KOPT-K1 (cell line): ENCODE data around the gene ENGASE.

Source experiments
- H3K27ac ChIP-seq: fragments of 200-600 bp; sonication (generic); 2 replicates; pipeline ENCODE4 v1.5.1; 2016; ENCODE audit warnings: antibody characterized with exemption, mild to moderate bottlenecking, low read depth, low read length; ENCODE audit not compliant: poor library complexity, severe bottlenecking
- H3K36me3 ChIP-seq: fragments of 200-600 bp; sonication (generic); 2 replicates; pipeline ENCODE4 v1.5.1; 2017; ENCODE audit warnings: antibody characterized with exemption, mild to moderate bottlenecking, low read length, moderate library complexity; ENCODE audit not compliant: insufficient read depth
- H3K9me3 ChIP-seq: fragments of 200-600 bp; sonication (generic); 2 replicates; pipeline ENCODE4 v1.5.1; 2017; ENCODE audit warnings: antibody characterized with exemption, low read length, mild to moderate bottlenecking; ENCODE audit not compliant: insufficient read depth, poor library complexity, severe bottlenecking

The ENGASE gene

DNA sequence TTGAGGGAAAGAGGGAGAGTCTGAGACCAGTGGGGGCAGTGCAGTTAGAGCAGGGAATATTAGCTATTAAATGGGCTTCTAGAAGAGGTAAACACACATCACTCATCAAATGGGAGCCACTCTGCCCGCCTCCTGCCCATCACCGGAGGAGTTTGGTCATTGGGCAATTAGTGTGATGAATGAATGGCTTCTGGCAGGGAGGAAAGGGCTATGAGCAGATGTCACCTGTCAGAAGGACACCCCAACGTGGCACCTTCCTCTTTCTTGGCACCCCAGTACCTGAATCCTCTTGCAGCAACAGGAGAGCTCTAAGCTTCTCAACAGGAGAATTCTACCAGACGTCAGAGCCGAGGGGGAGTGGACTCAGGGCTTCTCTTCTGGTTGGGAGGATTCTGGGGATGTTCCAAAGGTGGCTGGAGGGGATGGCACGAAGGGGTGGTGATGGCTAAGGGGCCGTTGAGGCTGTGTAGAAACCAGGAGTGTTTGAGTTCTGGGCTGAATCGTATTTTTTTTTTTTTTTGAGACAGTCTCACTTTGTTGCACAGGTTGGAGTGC, 39.6 kb upstream of the ENGASE start:
- no peaks in the 10 kb centered on the region for H3K36me3 ChIP-seq
- H3K27ac ChIP-seq = no peak overlapping the region

DNA sequence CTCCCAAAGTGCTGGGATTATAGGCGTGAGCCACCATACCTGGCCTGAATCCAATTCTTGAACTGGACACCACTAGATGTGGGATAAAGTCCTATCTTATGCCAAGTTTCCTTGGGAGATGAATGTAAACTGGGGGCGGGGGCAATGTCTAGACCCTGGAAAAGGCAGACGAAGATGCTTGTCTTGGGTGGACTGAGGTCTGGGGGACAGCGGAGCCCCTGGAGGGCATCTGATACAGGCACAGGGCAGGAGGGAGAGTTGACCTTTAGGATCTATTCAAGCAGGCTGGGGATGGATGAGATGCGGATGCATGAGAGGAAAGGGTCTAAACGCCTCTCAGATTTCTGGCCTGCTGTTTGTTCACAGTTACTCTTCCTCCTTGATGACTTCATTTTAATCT, 38.9 kb upstream of the ENGASE start:
- Histone ChIP-seq H3K36me3 (no peaks in the 10 kb centered on the region), H3K27ac (no peak overlapping the region), H3K9me3 (no peaks in the 10 kb centered on the region)

More for the DNA sequence above, 39.6 kb upstream of the ENGASE start:
- H3K9me3 ChIP-seq = no peaks in the 10 kb centered on the region

DNA sequence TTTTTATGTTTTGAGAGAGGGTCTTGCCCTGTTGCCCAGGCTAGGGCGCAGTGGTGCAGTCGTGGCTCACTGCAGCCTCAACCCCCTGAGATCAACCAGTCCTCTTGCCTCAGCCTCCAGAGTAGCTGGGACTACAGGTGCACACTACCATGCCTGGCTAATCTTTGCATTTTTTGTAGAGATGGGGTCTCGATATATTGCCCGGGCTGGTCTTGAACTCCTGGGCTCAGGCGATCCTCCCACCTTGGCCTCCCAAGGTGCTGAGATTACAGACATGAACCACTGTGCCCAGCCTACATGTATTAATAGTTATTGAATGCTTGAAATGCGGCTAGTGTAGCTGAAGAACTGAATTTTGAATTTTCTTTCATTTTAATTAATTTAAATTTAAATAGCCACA, 38.4 kb upstream of the ENGASE start:
- no peak overlapping the region for H3K27ac ChIP-seq
- no peaks in the 10 kb centered on the region for H3K9me3 ChIP-seq
- H3K36me3 ChIP-seq = no peaks in the 10 kb centered on the region

DNA sequence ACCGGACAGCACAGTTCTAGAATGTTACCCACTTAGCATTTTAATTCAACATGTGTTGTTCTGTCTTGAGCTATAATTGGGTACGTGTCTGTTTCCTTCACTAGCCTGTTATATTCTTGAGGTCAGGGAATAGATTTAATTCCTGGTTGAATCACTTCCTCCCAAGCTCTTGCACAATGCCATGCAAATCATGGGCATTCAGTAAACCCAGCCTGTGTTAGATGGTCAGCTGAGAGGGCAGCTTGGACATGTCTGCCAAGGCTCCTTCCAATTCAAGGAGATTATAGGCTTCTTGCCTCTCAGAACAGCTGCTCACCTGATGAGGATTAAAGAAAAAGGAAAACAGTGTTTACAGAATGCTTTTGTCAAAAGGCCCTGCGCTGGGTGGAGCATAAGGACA, 38.0 kb upstream of the ENGASE start:
- Histone ChIP-seq H3K36me3 (no peaks in the 10 kb centered on the region), H3K27ac (no peak overlapping the region), H3K9me3 (no peaks in the 10 kb centered on the region)

DNA sequence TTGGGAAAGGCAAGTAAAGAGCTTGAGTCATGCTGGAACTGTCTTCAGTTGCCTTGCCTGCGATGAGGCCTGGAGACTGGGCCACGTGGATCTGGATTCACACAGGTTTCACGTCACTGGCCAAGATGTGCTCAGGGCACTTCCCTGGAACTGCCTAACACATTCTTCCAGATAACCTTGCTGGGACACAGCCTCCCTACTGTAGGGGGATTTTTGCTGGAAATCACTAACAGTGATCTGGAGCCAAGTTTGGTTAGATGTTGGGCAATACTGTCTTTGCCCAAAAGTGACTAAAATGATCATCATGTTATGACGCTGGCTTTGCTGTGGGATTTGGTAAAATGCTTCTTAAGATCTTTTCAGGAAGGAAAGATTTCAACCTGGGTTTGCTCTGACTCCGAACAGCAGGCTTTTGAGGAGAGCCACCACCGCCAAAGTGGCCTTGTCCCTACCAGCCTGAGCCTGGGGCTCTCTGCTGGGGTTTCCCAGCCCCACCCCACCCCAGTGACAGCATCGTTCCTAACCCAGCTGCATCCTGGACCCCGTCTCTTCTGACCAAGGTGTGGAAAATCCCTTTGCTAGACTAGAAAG, 36.0 kb upstream of the ENGASE start:
- Histone ChIP-seq H3K36me3 (no peaks in the 10 kb centered on the region), H3K9me3 (no peaks in the 10 kb centered on the region), H3K27ac (no peak overlapping the region)

DNA sequence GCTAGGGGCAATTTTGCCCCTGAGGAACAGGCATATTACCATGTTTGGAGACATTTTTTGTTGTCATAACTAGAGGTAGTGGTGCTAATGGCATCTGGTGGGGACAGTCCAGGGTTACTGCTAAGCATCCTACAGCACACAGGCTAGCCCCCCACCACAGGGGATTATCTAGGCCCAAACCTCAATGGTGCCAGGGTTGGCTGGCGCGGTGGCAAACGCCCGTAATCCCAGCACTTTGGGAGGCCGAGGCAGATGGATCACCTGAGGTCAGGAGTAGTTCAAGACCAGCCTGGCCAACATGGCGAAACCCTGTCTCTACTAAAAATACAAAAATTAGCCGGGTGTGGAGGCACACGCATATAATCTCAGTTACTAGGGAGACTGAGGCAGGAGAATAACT, 35.5 kb upstream of the ENGASE start:
- Histone ChIP-seq H3K36me3 (no peaks in the 10 kb centered on the region), H3K27ac (no peak overlapping the region), H3K9me3 (no peaks in the 10 kb centered on the region)

DNA sequence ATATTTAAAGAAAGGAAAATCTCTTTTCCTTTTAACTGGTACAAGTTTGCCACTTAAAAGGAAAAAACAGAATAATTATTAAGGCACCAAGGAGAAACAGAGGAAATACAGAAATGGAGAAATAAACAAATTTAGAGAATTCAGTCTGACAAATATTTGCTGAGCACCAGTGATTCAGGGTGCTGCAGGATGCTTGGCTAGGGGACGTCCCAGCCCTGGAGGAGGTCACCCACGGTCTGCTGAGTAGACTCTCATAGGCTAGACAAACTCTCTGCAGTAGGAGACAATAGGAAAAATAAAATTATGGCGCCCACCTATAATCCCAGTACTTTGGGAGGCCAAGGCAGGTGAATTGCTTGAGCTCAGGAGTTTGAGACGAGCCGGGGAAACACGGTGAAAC, 34.7 kb upstream of the ENGASE start:
- no peak overlapping the region for H3K27ac ChIP-seq
- no peaks in the 10 kb centered on the region for H3K9me3 ChIP-seq
- H3K36me3 ChIP-seq = no peaks in the 10 kb centered on the region

DNA sequence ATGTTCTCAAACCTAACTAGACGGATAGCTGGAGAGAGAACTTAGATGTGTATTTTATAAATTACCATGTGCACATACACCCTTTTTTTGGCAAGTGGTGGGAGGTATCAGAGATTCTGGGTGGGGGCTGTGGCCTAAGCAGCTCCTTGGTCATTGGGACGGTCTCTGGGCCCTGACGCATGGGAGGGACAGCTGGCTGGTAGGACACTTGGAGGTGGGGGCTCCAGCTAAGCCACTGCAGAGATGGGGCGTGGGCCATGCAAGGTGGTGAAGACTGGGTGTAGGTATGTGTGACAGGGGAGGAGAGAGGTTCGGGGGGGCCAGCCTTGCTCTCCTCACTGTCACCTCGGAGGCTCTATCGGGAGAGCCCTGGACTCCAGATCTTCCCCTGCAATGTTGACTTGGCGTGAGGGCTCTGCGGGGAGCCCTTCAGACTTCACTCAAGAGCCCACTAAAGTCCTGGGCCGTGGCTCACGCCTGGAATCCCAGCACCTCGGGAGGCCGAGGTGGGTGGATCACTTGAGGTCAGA, 33.5 kb upstream of the ENGASE start:
- H3K9me3 ChIP-seq = no peaks in the 10 kb centered on the region
- no peaks in the 10 kb centered on the region for H3K36me3 ChIP-seq
- H3K27ac ChIP-seq = no peak overlapping the region

DNA sequence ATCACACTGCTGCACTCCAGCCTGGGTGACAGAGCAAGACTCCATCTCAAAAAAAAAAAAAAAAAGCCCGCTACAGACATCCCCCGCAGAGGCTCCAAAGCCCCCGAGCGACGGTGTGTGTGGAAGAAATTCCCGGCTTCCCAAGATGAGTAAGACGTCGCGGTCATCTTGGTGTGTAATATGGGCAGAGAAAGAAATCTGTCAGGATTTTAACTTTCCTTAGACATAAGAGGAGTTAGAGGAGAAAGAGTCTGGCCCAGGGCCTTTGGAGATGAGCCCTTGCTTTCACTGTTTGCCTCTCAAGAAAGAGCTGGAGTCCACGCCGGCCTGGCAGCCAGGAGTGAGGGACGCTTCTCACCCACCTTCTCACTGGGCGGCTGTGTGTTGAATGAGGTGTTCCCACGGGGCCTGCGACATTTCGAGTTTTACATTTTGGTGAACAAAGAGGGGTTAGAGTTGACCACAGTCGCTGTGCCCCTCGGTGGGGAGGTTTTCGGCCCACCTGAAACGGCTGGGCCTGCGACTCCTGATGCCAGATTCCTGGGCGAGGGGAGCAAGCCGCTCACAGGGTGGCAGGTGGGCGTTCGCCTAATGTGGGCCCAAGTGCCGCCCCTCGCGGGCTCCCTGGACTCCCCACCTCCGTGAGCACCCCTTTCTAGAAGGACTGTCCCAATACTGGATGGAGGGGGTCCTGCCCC, 32.8 kb upstream of the ENGASE start:
- H3K27ac ChIP-seq = no peak overlapping the region
- no peaks in the 10 kb centered on the region for H3K9me3 ChIP-seq
- no peaks in the 10 kb centered on the region for H3K36me3 ChIP-seq

DNA sequence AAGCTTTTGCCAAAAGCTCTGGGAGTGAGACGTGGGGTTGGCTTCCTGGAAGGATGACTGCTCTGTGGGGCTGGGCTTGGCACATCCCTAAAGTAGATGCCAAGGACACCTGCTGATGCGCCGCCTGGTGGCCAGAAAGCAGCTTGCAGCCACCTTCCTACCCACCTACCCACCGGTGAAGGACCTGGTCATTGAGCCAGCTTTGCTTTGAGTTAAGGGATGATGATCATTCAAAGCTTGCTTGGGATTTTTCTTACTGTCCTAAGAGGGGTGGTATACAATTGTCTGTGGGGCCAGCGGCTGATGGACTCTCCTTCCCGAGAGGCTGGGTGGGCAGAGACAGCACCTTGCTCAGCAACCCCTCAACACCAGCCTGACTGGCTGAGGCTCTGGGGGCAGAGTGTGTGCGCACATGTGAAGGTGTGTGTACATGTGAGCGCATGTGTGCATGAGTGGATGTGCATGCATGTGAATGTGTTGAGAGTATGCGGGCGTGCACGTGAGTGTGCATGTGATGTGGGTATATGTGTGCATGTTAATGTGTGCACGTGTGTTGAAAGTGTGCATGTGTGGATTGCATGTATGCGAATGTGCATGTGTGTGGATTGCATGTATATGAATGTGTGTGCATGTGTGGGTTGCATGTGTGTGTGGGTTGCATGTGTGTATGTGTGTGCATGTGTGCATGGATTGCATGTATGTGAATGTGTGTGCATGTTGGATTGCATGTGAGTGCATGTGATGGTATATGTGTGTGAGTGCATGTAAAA, 32.0 kb upstream of the ENGASE start:
- Histone ChIP-seq H3K9me3 (no peaks in the 10 kb centered on the region), H3K36me3 (no peaks in the 10 kb centered on the region), H3K27ac (no peak overlapping the region)

DNA sequence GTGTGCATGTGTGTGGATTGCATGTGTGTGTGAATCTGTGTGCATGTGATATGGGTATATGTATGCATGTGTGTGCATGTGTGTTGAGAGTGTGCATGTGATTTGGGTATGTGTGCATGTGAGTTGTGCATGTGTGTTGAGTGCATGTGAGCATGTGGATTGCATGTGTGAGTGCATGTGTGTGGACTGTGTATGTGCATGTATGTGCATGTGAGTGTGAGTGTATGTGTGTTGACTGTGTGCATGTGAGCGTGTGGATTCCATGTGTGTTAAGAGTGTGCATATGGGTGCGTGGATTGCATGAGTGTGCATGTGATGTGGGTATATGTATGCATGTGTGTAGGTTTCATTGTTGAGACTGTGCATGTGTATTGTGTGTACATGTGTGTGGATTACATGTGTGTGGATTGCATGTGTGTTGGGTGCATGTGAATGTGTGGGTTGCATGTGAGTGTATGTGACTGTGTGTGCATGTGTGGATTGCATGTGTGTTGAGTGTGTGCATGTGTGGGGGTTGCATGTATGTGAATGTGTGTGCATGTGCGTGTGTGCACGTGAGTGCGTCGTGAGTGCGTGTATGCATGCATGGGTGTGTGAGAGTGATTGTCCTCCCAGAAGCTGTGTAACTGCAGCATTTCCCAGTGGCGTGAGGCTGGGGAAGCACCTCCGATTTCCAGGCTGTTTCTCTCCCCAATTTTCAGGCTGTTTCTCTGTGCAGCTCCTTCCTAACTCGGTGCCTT, 31.3 kb upstream of the ENGASE start:
- Histone ChIP-seq H3K36me3 (no peaks in the 10 kb centered on the region), H3K27ac (no peak overlapping the region), H3K9me3 (no peaks in the 10 kb centered on the region)

DNA sequence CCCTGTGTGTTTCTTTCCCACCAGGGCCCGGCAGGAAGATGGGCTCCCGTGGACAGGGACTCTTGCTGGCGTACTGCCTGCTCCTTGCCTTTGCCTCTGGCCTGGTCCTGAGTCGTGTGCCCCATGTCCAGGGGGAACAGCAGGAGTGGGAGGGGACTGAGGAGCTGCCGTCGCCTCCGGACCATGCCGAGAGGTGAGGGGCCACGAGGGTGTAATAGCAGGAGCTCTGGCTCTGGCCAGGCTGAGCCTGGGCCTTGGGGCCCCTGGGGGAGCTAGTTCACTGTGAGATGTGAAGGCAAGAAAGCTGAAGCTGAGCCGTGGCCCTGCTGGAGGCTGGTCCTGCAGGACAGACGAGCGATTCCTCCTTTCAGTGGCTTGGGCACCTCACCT, 30.7 kb upstream of the ENGASE start:
- Histone ChIP-seq H3K9me3 (no peaks in the 10 kb centered on the region), H3K36me3 (no peaks in the 10 kb centered on the region), H3K27ac (no peak overlapping the region)

DNA sequence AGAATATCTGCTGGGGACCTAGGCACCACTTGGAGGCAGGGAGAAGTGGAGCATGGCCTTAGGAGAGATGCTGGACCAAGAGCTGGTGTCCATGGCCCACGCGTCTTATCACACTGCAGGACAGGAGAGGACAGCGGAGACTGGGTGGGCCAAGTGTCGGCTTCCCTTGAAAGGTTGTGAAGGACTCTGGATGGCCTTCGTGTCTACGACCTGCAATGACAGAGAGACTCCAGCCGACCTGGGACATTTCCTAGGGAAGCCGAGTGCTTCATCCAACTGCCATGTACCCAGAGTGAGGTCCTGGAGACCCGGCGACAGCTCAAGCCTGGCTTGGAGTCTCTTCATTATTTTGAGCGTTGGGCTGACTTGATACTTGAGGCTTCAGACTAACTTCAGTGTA, 30.2 kb upstream of the ENGASE start:
- H3K27ac ChIP-seq = no peak overlapping the region
- no peaks in the 10 kb centered on the region for H3K36me3 ChIP-seq
- H3K9me3 ChIP-seq = no peaks in the 10 kb centered on the region

DNA sequence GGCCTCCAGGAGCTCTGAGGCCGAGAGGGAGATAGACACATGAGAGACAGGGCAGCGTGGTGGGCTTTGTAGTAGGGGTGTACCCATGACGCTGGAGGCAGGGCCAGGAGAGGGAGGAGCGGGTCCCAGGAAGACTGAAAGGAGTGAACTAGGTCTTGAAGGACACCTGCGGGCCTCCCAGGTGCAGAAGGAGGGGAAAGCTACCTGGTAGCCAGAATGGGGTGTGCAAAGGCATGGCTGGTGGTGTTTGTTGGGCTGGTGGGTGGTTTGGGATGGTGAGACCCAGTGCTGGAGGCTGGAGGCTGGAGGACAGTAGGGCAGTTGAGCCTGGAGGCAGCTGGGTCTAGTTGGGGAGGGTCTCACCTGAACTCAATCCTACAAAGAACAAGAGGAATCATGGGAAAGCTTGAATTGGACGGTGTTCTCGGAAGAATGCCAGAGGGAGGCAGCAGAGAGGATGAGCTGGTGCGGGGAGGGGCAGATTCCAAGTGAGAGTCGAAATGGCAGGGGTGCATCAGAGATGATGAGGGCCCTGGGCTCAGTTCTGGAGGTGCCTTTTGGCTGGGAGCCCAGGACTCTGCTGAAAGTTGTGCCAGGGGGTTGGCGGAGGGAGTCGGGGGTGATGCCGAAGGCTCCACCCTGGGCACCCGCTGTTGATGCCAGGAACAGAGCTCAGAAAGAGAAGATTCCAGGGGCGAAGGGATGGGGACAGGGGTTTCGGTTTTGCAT, 29.5 kb upstream of the ENGASE start:
- Histone ChIP-seq H3K36me3 (no peaks in the 10 kb centered on the region), H3K9me3 (no peaks in the 10 kb centered on the region), H3K27ac (no peak overlapping the region)
